Measurements from ENCODE around the gene PEAK1.

GRCh38 chr15:77464129-77464865, 44.4 kb upstream of the PEAK1 start:
- TF ChIP-seq, protein P1, sequence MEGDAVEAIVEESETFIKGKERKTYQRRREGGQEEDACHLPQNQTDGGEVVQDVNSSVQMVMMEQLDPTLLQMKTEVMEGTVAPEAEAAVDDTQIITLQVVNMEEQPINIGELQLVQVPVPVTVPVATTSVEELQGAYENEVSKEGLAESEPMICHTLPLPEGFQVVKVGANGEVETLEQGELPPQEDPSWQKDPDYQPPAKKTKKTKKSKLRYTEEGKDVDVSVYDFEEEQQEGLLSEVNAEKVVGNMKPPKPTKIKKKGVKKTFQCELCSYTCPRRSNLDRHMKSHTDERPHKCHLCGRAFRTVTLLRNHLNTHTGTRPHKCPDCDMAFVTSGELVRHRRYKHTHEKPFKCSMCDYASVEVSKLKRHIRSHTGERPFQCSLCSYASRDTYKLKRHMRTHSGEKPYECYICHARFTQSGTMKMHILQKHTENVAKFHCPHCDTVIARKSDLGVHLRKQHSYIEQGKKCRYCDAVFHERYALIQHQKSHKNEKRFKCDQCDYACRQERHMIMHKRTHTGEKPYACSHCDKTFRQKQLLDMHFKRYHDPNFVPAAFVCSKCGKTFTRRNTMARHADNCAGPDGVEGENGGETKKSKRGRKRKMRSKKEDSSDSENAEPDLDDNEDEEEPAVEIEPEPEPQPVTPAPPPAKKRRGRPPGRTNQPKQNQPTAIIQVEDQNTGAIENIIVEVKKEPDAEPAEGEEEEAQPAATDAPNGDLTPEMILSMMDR (IDR thresholded peaks at IDR 0.05) = no peak
- TF ChIP-seq POLR2A (IDR thresholded peaks at IDR 0.05) = no peak
